ENCODE data around the gene HOXB5.

Gene HOXB5

GRCh38 chr17:48556576-48557401, 36.8 kb downstream of the HOXB5 start:
- DNase-seq, result no peak

GRCh38 chr17:48556229-48556575, 37.4 kb downstream of the HOXB5 start:
- DNase-seq, result no peak

GRCh38 chr17:48555258-48556228, 38.0 kb downstream of the HOXB5 start:
- DNase-seq, result peak; percentile 96

- no peak for DNase-seq
These were observed 38.9 kb downstream of the HOXB5 start for GRCh38 chr17:48554412-48555257.

- DNase-seq, result no peak
These were observed 39.8 kb downstream of the HOXB5 start for GRCh38 chr17:48553826-48554225.

GRCh38 chr17:48553190-48553547, 40.4 kb downstream of the HOXB5 start:
- DNase-seq, result no peak

- no peak for DNase-seq
These were observed 41.0 kb downstream of the HOXB5 start for GRCh38 chr17:48552466-48553189.

GRCh38 chr17:48551596-48552465, 41.7 kb downstream of the HOXB5 start:
- no peak for DNase-seq

GRCh38 chr17:48551214-48551555, 42.4 kb downstream of the HOXB5 start:
- DNase-seq, result no peak

- DNase-seq, result no peak
These were observed 42.9 kb downstream of the HOXB5 start for GRCh38 chr17:48550502-48551213.

GRCh38 chr17:48549914-48550501, 43.6 kb downstream of the HOXB5 start:
- DNase-seq, result no peak

- no peak for DNase-seq
These were observed 44.3 kb downstream of the HOXB5 start for GRCh38 chr17:48549281-48549630.

- no peak for DNase-seq
These were observed 44.9 kb downstream of the HOXB5 start for GRCh38 chr17:48548523-48549280.

GRCh38 chr17:48547808-48548522, 45.6 kb downstream of the HOXB5 start:
- DNase-seq, result no peak

GRCh38 chr17:48546924-48547807, 46.4 kb downstream of the HOXB5 start:
- DNase-seq, result peak; percentile 98

GRCh38 chr17:48546137-48546923, 47.2 kb downstream of the HOXB5 start:
- DNase-seq, result no peak

- DNase-seq, result no peak
These were observed 48.0 kb downstream of the HOXB5 start for GRCh38 chr17:48545539-48545938.

Data from NCI-H1092 treated with DMSO at 0.1 percent for 48 hours (cell line).